HG02571 (cell line): Measurements from ENCODE around the gene PARD3B.
"Not testable (repeated sequence)": the region's sequence is repeated elsewhere in the genome, so short reads cannot be mapped to it uniquely, and the experiment has no call there.

Source experiments
- ATAC-seq: cut with Tn5 transposase; IDR thresholded peaks from one replicate; pipeline ENCODE4 v1.9.1; 2021; ENCODE audit warnings: mild to moderate bottlenecking, moderate library complexity; ENCODE audit not compliant: unreplicated experiment

The PARD3B gene

GRCh38 chr2:205471776-205472175, 926.5 kb downstream of the PARD3B start:
- ATAC-seq, result no peak

- ATAC-seq, result no peak
These were observed 928.5 kb downstream of the PARD3B start for GRCh38 chr2:205473791-205474190.

DNA sequence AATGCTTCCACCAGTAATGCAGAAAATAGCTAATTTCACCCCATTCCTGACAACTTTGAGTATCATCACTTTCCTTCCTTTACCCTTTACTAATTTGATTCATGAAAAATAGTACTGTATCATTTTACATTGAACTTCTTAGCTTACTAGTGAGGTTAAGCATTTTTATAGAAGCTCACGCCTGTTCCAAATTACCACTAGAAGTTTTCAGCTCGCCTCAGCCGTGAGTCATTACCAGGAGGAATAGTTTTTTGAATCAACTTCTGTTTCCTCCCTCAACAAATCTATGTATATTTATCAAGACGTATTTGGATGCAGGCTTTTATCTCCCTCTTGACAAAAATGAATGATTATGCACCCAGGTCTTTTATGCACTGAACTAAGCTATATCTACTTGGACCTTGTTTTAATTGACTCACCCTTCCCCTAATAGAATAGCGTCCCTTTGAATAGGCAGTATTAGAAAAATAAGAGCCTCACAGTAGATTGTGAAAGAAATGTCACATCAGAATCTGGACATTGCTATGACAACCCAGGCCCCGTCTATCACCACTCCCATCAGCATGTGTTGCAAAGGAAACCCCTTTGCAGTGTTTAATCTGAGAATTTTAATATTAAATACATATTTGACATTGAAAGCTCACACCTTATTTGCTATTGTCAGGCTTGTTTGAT, 929.6 kb downstream of the PARD3B start:
- no peak for ATAC-seq

DNA sequence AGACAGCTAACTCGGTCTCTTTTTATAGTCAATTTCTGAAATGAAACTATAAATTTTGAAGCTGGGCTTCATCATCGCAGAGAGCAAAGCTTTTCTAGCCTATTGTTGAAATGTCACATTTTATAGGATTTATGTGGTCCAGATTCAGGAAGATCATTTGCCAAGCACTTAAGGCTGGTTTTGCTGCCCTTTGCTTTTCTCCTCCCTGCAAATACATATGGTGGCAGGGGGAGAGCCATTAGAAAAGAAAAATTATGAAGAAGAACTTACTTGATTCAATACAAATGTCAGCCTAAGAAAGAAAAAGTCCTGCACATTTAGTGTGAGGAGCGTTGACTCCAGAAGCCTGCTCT, 930.1 kb downstream of the PARD3B start:
- ATAC-seq, result no peak

DNA sequence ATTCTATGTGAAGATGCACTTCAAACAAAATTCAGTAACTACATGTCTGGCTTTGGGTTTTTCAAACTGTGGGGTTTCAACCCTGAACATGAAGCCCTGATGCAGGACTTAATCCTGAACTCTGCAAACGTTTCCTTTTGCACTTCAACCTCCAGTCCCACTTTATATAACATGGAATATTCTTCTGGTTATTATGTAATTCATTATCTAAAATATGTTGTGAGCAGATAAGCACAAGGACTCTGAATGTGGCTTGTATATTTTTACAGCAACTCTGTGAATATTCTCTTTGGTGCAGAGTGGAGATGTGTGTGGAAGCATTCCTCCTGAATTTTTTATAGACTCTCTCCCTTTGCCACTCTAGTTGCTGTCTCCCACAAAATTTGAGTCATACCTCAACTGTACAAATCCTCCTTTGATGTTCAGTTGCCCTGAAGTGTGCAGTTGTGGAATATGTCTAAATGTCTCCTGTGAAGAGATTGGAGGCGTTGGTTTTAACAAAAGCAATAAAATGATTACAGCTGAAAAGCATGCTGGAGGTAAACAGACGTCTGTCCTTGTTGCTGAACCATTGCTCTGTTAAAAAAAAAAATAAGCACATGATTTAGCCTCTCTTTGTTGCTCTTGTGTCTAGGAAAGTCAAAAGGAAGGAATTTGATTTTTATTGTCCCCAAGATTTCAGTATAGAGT, 931.9 kb downstream of the PARD3B start:
- ATAC-seq, result no peak

DNA sequence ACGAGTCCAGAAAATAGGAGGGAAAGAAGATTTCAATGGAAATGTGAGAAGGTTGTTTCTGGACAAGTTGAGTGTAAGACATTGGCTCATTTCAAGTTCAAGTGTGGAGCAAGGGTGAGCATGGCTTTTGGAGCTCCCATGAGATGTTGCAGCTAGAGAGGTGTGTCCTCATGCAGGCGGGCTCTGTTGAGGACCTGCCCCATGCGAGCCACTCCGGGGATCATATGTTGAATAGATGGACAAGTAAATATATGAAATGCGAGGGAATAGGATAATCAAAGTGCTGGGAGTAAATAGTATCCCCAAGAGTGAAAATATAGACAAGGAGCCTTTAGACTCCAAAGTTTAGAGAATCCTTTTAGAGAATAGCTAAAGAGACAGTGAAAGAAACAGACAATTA, 936.6 kb downstream of the PARD3B start:
- ATAC-seq, result no peak

GRCh38 chr2:205482399-205483081, 937.3 kb downstream of the PARD3B start:
- ATAC-seq, result no peak

- no peak for ATAC-seq
These were observed 937.8 kb downstream of the PARD3B start for GRCh38 chr2:205483095-205483494.

DNA sequence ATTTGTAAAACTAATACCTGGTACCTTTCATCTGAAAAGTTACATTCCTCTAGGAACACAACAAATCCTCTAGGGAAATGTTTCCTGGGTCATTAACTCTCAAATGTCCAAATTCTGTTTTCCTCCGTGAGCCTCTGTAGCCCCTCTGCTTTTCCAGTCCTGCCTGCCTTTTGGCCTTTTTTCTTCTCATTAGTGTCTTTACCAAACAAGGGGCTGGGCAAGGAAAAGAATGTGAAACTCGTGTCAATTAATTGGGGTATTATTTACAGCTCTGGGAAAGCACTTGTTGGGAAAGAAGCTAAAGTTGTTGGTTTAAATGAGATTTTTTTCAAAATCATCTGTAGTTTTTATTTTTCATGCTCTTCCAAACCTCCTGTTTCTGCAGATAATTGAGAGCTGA, 938.9 kb downstream of the PARD3B start:
- no peak for ATAC-seq

DNA sequence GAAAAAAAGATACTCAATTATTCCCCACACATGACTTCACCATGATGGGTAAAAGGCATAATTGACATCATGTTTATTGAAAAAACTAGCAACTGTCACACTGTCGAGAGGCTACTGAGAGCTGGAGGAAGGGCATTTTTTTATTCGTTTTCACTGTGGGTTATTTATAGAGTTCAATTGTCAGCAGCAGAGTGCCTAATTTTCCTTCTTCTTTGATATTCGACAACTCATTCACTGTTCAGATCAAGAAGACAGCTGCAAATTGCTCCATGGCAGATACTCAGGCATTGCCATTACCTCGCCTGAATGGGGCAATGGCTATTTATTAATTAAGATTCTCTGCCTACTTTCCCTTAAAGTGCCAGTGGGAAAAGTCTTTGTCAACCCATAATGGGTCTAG, 939.5 kb downstream of the PARD3B start:
- no peak for ATAC-seq

DNA sequence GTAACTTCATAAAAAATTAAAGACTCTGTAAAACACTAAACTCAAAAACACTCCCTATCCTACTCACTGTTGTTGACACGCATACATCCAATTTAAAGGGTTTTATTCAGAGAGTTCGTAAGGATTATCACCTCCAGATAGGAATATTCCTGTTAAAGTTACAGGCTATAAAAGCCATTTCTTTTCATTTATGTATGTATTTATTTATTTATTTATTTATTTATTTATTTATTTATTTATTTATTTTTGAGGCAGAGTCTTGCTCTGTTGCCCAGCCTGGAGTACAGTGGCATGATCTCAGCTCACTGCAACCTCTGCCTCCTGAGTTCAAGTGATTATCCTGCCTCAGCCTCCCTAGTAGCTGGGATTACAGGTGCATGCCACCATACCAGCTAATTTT, 948.3 kb downstream of the PARD3B start:
- not testable (repeated sequence) for ATAC-seq

- ATAC-seq, result no peak
These were observed 949.4 kb downstream of the PARD3B start for GRCh38 chr2:205494537-205495235.

DNA sequence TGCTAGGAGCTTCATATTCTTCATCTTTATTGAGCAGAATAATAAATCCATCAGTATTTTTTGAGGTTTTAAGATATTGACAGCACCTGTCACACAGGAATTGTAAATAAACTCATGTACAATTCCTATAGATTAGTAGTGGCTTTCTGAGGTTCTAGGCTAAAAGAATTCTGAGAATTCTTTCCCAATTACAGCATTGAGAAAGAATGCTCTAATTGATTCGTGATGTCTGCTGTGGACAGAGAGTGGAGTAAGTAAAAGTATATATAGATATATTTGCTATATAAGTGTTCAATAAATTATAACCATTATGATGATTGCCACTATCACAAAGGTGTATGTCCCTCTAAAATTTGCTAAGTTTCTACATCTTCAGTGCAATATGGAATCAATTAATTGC, 950.5 kb downstream of the PARD3B start:
- no peak for ATAC-seq

GRCh38 chr2:205496370-205496769, 951.1 kb downstream of the PARD3B start:
- ATAC-seq, result no peak

- no peak for ATAC-seq
These were observed 951.5 kb downstream of the PARD3B start for GRCh38 chr2:205496772-205497171.

DNA sequence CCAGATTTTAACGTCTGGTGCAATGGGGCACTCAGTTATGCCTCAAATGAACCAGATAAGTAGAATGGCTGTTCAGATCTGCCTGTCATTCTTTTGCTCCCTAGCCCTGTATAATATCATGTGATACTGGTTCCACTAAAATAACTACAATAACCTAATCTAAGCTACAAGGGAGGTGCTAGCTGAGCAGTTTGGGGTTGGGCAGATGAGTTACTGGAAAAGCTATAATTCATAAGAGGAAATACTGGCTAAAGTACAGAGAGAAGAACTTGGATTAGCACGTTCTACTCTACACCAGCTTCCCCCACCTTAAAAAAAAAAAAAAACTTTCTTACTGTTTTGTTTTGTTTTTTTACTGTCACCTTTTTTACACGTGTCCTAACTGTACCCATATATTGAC, 953.7 kb downstream of the PARD3B start:
- no peak for ATAC-seq

- ATAC-seq, result no peak
These were observed 954.8 kb downstream of the PARD3B start for GRCh38 chr2:205500065-205500464.

- no peak for ATAC-seq
These were observed 955.7 kb downstream of the PARD3B start for GRCh38 chr2:205500951-205501350.

DNA sequence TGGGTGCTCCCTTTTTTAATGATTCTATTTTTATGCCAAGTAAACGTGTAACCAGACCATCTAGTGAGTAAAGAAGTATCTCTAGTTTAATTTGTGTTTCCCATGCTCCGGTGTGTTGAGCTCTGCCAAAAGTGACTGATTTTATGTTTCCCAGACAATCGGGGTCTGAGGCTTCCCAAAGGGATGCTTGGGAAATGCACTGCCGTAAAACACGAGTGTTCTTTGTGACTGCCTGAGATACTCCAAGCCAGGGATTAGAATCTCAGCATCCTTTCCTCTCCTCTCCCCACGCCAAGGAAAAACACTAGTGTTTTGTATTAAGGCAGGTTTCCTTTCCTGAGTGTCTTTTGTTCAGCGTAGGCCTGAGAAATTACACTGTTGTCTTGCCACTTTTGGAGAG, 956.6 kb downstream of the PARD3B start:
- ATAC-seq, result no peak

- no peak for ATAC-seq
These were observed 960.1 kb downstream of the PARD3B start for GRCh38 chr2:205505371-205505770.

GRCh38 chr2:205509655-205510054, 964.4 kb downstream of the PARD3B start:
- no peak for ATAC-seq

GRCh38 chr2:205510345-205510744, 965.1 kb downstream of the PARD3B start:
- no peak for ATAC-seq
